GM21786 (cell line): Measurements from ENCODE around the gene A2ML1.
"Not testable (repeated sequence)": the region's sequence is repeated elsewhere in the genome, so short reads cannot be mapped to it uniquely, and the experiment has no call there.

Experiments used
- ATAC-seq: cut with Tn5 transposase; IDR thresholded peaks from one replicate; pipeline ENCODE4 v1.9.1; 2021; ENCODE audit not compliant: unreplicated experiment

The A2ML1 gene

GRCh38 chr12:8816448-8817050 is 5.9 kb upstream of the A2ML1 start:
- no peak for ATAC-seq

DNA sequence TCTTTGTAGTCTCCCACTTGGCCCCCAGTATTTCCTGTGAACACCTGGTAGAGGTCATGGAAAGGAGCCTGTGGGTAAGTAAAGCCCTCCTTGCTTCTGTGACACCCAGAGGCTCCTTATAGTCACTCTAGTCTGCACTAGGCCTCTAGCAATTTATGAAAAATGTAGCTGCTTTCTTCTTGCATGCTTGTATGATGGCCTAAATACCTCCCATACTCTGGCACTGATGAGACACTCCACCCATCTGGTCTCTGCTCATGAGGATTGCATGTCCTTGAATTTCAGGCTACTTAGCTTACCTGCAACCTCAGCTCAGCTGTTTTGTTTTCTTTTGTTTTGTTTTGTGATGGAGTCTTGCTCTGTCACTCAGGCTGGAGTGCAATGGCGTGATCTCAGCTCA is 4.6 kb upstream of the A2ML1 start:
- no peak for ATAC-seq

GRCh38 chr12:8818526-8818925 is 3.9 kb upstream of the A2ML1 start:
- ATAC-seq: no peak

DNA sequence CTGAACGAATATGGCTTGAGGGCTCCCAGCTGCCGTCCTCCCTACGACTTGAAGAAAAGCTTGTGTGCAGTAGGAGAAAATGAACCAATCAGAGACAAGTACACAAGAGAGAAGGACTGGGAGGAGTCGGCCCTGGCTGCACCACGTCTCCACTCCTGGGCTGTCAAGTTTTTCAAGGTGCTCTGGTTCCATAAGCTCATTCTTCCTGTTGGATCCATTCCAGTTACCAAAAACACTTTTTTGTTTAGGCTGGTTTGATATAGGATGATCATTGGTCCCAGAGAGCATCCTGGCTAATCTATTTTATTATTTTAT is 2.8 kb upstream of the A2ML1 start:
- ATAC-seq: no peak

- ATAC-seq: not testable (repeated sequence)
Observed at GRCh38 chr12:8820676-8821407, 1.6 kb upstream of the A2ML1 start.

- no peak for ATAC-seq
Observed at GRCh38 chr12:8821591-8821990, 830 bp upstream of the A2ML1 start.

DNA sequence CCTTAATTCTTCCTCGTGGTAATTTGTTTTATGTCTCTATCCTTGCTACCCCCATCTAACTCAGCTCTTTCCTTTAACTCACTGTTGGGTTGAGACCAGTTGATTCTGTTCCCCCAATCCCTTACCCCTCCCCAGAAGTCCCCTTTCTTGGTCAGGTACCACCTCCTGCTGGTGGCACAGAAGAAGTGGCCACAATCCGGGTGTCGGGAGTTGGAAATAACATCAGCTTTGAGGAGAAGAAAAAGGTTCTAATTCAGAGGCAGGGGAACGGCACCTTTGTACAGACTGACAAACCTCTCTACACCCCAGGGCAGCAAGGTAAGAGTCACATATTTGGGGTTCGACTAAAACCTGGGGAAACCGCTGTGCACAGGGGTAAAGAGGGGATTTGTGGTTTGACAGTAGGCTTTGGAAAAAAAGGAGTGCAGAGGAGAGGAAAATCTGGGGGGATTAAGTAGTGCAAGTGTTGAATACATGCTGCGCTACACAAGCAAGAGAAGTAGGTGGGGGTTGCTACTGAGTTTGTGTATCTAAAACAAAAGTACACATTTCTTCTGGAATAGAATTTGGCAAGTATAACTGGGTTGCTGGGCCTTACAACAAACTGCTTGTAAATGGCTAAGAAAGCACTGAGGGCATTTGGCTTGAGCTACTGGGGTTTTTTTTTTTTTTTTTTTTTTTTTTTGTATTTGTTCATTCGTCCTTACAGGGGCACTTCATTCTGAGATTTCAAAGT is 1.3 kb downstream of the A2ML1 start:
- no peak for ATAC-seq

- ATAC-seq: no peak
Observed at GRCh38 chr12:8827551-8828256, 5.3 kb downstream of the A2ML1 start.

DNA sequence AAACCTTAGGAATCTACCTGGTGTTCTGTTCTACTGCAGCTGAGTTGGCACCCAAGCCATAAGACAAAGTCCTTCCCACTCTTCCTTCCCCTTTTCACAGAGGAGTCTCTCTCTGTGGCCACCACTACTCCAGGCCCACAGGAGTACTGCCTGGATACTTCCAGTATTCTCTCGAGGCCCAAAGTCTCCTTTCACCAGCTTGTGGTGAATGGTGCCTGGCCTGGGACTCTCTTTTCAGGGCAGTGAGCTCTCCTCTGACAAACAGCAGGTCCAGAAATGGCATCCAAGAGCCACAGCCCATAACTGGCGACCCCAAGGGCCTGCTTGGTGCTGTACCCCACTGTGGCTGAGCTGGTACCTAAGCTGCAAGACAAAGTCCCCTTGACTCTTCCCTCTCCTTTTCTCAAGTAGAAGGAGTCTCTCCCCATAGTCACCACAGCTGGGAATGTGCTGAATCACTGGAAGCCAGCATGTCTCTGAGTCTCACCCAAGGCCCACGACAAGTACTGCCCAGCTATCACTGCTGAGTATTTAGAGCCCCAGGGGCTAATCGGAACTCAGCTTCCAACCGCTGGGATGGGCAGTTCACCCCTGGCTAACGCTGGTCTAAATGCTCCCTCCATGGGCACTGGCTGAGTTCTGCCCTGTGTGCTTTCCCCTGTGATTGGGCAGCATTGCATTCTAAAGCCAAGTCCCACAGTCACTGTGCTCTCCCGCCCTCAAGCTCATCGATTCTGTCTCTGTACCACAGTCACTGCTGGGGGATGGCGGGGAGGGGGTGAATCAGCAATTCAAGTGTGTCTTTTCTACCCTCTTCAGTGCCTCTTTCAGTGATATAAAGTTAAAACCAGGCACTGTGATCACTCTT is 6.1 kb downstream of the A2ML1 start:
- no peak for ATAC-seq

- no peak for ATAC-seq
Observed at GRCh38 chr12:8829125-8829518, 6.7 kb downstream of the A2ML1 start.

GRCh38 chr12:8829621-8830020 is 7.2 kb downstream of the A2ML1 start:
- no peak for ATAC-seq

DNA sequence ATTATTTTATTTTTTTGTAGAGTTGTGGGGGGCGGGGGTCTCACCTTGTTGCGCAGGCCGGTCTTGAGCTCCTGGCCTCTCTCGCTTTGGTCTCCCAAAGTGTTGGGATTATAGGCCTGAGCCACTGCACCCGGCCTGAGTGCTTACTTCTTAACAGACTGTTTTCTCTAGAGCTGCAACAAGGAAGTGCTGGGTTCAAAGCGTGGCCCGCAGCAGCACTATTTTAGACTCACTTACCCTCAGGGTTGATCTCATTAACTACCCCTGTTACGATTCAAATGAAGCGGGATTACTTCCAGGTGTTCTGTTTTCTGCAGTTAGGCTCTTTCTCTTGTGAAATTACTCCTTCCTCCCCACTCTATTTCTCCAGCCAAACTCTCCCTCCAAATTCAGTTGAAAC is 8.7 kb downstream of the A2ML1 start:
- ATAC-seq: no peak

GRCh38 chr12:8832500-8832899 is 10.1 kb downstream of the A2ML1 start:
- no peak for ATAC-seq

DNA sequence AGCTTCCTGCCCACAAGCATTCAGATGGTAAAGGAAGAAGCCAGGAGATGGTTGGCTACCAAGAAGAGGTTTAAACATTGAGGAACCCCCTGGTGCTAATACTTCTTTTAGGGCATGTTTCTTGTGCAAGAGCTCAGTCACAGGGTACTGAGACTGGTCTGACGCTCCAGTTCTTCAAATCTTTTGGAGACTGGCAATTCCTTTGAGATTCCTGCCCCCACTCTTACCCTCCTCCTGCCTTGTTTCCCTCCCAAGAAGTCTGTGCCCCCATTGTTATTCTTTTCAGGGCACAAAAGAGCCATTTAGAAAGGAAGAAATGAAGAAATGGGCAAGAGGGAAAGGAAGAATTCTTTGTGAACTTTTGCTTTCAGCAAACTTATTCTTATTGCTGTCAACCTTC is 11.8 kb downstream of the A2ML1 start:
- ATAC-seq: no peak

GRCh38 chr12:8837291-8837690 is 14.9 kb downstream of the A2ML1 start:
- no peak for ATAC-seq

- no peak for ATAC-seq
Observed at GRCh38 chr12:8840321-8840720, 17.9 kb downstream of the A2ML1 start.

DNA sequence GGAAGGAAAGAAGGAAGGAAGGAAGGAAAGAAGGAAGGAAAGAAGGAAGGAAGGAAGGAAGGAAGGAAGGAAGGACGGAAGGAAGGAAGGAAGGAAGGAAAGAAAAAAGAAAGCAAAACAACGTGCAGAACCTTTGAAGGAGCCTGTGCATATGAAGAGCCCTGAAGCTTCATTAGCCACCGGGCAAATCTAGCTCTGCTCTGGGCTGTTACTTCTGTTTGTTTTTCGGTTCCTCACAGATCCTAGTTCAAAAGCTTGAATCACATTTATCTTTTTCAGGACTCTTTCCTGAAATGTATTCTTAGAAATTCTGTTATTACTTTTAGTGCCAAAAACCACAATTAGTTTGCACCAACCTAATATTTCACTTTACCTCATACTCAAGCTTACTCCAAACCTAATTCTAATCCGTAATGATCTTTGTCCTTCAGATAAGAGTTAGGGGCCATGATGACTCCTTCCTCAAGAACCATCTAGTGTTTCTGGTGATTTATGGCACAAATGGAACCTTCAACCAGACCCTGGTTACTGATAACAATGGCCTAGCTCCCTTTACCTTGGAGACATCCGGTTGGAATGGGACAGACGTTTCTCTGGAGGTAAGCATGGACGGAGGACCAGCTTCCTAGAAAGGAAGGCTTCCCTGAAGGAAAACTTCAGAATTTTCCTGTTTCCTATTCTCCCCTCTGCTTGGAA is 18.7 kb downstream of the A2ML1 start:
- ATAC-seq: no peak

DNA sequence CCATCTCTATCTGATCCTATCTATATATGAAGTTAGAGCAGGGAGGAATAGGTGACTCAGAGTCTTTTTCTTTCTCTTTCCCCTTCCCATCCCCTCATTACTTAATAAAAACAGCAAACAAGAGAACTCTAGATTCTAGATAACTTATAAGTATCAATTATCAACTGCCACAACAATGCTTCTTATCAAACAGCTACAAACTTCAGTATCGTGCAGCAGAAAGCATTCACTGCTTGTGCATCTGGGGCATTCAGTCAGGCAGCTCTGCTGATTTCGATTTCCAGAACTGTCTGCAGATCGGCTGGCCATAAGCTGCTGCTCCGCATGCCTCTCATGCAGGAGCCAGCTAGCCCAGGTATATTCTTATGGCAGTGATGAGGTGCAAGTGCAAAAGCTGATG is 19.4 kb downstream of the A2ML1 start:
- ATAC-seq: no peak

DNA sequence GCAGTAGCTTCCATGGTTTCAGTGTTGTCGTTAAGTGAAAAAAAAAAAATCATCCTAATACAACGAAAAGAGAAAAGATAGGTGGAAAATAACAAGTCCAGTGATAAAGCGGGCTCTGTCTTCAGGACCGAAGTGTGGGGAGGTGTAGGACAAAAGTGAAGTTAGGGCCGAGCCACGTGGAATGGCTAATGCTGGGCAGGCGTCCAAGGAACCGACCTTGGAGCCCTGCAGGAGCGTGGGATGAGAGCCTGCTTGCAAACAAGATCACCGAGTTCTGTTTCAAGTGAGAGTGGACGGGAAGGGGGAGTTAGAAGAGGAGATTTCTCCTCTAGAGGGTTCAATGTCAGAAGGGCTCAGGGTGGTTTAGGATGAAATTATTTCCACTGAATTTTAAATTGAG is 22.2 kb downstream of the A2ML1 start:
- no peak for ATAC-seq

- ATAC-seq: no peak
Observed at GRCh38 chr12:8846305-8846704, 23.9 kb downstream of the A2ML1 start.
